Cerebellar cortex (tissue), 1 donor: Measurements from ENCODE around the gene ANKLE2.
"Not testable (repeated sequence)": the region's sequence is repeated elsewhere in the genome, so short reads cannot be mapped to it uniquely, and the experiment has no call there.

Experiments used
- DNase-seq: peaks from one replicate; pipeline ENCODE4 v3.0.0-alpha.2; 2015; ENCODE audit warnings: low spot score

ANKLE2 gene

GRCh38 chr12:132719141-132719953 is 42.3 kb downstream of the ANKLE2 start:
- DNase-seq = no peak

DNA sequence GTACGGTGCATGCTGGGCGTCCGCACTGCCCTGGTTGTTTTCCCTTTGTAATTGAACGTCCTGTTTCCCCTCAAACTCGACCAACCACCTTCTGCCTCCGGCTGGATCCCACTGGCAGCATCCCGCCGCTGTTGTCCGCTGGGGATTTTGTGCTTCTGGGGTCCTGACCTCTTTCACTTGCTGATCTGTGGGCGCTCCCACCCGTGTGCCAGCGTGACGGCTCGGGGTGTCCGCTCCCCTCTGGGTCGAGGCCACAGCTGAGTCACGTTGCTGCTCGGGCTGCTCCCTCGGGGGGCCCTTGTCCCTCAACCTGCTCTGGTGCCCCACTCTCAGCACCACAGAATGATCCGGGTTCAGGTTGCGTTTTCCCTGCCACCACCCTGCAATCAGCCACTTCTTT is 43.0 kb downstream of the ANKLE2 start:
- no peak for DNase-seq

GRCh38 chr12:132717531-132718387 is 43.9 kb downstream of the ANKLE2 start:
- no peak for DNase-seq

DNA sequence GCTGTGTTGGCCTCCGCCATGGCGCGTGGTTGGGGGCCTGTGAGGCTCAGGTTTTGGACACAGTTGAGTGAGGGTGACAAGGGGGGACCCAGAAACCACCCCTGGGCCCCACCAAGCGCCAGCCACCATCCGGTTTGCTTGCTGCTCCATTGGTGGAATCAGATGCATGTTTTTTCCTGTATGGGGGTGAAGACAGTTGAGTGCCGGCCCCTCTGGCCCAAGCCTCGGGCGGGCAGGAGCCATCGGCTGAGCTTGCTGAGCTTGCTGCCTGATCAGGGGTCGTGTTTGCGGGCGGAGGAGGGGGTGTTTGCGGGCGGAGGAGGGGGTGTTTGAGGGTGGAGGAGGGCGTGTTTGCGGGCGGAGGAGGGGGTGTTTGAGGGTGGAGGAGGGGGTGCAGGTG is 44.6 kb downstream of the ANKLE2 start:
- DNase-seq = no peak

DNA sequence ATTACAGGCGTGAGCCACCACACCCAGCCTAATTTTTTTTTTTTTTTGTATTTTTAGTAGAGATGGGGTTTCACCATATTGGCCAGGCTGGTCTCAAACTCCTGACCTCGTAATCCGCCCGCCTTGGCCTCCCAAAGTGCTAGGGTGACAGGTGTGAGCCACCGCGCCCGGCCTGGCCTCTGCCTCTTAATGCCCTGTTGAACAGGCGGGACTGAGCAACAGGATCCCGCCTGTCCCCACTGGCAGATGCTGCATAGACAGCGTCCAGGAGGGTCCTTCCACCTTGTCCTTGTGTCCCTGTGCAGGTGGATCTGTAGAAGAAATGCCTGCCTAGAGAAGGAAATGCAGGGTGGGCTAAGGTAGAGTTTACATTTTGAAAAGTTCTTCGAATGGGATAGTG is 45.3 kb downstream of the ANKLE2 start:
- no peak for DNase-seq

GRCh38 chr12:132715874-132716273 is 45.8 kb downstream of the ANKLE2 start:
- no peak for DNase-seq

- DNase-seq = no peak
These were observed 48.5 kb downstream of the ANKLE2 start for GRCh38 chr12:132713123-132713522.

- no peak for DNase-seq
These were observed 50.4 kb downstream of the ANKLE2 start for GRCh38 chr12:132711080-132711843.

DNA sequence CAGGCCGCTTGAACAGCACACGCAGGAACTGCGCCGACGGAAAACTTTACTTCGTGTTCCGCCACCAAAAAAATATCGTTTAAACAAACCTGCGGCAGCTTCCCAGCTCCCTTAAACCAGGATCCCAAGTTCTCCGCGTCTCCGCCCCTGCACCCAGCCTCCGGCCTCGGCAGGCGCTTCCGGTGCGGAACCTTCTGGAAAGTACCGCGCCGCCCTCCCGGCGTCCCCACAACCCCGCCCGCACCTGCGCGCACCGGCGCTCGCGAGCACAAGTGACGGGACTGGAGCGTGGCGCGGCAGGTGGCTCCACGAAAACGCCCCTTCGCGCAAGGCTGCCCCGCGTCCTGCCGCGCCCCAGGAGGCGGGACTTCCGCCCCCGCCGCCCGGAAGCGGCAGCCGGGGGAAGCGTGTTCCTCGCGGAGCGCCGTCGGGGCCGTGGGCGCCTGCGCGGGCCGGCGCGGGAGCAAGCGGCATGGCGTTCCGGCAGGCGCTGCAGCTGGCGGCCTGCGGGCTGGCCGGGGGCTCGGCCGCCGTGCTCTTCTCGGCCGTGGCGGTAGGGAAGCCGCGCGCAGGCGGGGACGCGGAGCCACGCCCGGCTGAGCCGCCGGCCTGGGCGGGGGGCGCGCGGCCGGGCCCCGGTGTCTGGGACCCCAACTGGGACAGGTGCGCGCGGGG is 51.1 kb downstream of the ANKLE2 start, which contains the start of gene PGAM5:
Gene PGAM5, plus strand, starts transcription at position 438 of the 675 bp plus-strand sequence. Its CDS starts 35 bp downstream, at position 473.
- peak; percentile 81 for DNase-seq

GRCh38 chr12:132710043-132710404 is 51.6 kb downstream of the ANKLE2 start:
- peak; percentile 20 for DNase-seq

DNA sequence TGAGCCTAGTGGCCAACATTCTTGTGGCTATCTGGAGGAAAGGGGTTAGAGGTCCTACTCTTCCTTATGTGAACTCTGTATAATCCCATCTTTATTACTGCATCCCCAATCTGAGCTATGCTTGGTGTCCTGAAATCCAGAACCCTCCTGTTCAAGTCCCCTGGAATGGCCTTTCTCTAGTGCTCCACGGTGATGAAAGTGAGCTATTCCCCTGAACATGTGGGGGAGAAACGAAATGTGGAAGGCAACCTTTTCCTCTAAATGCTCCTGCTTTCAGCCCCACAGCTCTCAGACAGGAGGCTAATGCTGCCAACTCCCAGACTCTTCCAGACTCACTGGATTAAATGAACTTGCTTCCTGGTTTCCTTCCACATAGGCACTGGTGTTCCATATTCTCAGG is 53.5 kb downstream of the ANKLE2 start:
- DNase-seq = no peak

GRCh38 chr12:132707241-132707640 is 54.4 kb downstream of the ANKLE2 start:
- no peak for DNase-seq

DNA sequence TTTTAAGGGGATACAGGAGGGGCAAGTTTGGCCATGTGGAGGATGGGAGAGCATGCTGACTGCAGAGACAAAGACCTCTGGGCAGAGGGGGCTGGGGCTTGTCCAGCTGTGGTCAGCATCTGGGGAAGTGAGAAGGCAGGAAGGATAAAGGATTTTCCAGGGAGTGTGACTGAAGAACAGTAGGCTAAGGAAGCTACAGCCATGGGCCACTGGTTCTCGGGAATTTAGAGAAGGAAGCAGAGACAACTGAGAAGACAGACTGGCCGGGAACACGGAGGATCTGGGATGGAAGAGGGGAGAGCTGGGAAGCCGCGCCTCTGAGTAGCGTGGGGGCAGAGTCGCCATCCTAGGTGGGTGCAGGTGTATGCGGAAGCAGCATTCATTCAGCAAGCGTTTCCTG is 58.0 kb downstream of the ANKLE2 start:
- DNase-seq = no peak

DNA sequence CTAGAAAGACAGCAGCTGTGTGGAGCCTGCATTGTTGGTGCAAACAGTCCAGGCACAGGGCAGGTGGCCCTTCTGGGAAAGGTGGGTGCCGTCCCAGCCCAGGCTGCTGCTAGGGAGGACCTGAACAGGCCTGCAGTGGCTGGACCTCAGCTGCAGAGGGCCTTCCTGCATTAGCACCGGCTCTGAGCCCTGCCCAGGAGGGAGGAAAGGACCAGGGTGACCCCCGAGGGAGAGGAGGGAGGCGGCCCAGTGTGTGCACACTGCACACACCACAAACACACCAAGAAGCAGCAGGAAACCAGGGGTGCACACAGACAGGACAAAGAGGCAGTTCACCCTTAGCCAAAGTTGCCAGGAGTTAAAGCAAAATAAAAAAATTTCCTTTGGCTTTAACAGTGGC is 59.0 kb downstream of the ANKLE2 start:
- no peak for DNase-seq

DNA sequence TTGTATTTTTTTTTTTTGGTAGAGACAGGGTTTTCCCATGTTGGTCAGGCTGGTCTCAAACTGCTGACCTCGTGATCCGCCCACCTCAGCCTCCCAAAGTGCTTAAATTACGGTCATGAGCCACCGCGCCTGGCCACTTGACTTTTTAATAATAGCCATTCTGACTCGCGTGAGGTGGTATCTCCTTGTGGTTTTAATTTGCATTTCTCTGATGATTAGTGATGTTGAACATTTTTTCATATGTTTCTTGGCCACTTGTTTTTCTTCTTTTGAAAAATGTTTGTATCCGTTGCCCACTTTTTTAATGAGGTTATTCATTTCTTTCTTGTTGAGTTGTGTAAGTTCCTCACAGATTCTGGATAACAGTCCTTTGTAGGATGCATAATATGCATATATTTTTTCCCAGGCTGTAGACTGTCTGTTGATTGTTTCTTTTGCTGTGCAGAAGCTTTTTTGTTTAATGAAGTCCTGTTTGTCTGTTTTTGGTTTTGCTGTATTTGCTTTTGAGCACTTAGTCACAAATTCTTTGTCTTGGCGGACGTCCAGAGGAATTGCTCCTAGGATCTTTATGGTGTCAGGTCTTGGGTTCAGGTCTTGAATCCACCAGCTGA is 61.3 kb downstream of the ANKLE2 start:
- no peak for DNase-seq

GRCh38 chr12:132698341-132698740 is 63.3 kb downstream of the ANKLE2 start:
- no peak for DNase-seq

- no peak for DNase-seq
These were observed 66.2 kb downstream of the ANKLE2 start for GRCh38 chr12:132695431-132695830.

DNA sequence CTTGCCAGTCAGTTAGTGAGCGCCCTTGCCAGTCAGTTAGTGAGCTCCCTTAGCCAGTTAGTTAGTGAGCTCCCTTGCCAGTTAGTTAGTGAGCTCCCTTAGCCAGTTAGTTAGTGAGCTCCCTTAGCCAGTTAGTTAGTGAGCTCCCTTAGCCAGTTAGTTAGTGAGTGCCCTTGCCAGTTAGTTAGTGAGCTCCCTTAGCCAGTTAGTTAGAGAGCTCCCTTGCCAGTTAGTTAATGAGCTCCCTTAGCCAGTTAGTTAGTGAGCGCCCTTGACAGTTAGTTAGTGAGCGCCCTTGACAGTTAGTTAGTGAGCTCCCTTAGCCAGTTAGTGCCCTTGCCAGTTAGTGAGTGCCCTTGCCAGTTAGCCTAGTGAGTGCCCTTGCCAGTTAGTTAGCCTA is 66.7 kb downstream of the ANKLE2 start:
- not testable (repeated sequence) for DNase-seq

- DNase-seq = not testable (repeated sequence)
These were observed 69.6 kb downstream of the ANKLE2 start for GRCh38 chr12:132692030-132692429.

GRCh38 chr12:132690112-132690511 is 71.5 kb downstream of the ANKLE2 start:
- no peak for DNase-seq

GRCh38 chr12:132689227-132689626 is 72.4 kb downstream of the ANKLE2 start:
- peak; percentile 56 for DNase-seq
